ENCODE results near the gene IGFLR1. TPM values are rescaled to one million over a fixed set of nuclear protein-coding genes. Genes with fewer than 3 reads are reported as not detected.

IGFLR1 gene
- total RNA-seq, 4 donors from 2014 or later: 4.8 to 25.5 (median 10.7) TPM

DNA sequence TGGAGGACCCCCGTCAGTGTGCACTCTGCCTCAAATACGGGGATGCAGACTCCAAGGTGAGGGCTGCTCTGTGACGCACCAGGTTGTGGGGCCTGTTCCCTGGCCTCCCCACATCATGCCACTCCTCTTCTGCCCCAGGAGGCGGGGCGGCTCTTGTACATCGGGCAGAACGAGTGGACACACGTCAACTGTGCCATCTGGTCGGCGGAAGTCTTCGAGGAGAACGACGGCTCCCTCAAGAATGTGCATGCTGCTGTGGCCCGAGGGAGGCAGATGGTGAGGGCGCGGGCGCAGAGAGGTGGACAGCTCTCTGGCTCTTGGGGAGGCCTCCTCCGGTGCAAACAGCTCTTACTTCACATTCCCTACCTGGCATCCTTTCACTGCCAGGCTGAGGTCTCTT lies 13.2 kb downstream of the IGFLR1 start:
- WGBS, 2 donors: 86 to 90% methylated on average over 9 to 11 of the region's 18 CpGs
- no peak for TF ChIP-seq EP300 (IDR thresholded peaks at IDR 0.05)
- TF ChIP-seq, protein P1, sequence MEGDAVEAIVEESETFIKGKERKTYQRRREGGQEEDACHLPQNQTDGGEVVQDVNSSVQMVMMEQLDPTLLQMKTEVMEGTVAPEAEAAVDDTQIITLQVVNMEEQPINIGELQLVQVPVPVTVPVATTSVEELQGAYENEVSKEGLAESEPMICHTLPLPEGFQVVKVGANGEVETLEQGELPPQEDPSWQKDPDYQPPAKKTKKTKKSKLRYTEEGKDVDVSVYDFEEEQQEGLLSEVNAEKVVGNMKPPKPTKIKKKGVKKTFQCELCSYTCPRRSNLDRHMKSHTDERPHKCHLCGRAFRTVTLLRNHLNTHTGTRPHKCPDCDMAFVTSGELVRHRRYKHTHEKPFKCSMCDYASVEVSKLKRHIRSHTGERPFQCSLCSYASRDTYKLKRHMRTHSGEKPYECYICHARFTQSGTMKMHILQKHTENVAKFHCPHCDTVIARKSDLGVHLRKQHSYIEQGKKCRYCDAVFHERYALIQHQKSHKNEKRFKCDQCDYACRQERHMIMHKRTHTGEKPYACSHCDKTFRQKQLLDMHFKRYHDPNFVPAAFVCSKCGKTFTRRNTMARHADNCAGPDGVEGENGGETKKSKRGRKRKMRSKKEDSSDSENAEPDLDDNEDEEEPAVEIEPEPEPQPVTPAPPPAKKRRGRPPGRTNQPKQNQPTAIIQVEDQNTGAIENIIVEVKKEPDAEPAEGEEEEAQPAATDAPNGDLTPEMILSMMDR (IDR thresholded peaks at IDR 0.05): no peak
- TF ChIP-seq POLR2A (IDR thresholded peaks at IDR 0.05): no peak
- H3K4me1 ChIP-seq: no peaks in the 10 kb centered on the region
- H3K4me3 ChIP-seq: no peak overlapping the region
- DNase-seq (ENCODE audit: low spot score in 2 of 2): no peak
- H3K27me3 ChIP-seq: no peaks in the 10 kb centered on the region
- H3K9me3 ChIP-seq: no peaks in the 10 kb centered on the region
- peaks cover 5 to 100% (median 69%) of the 10 kb centered on the region in 3 donors for H3K36me3 ChIP-seq
- H3K27ac ChIP-seq: no peak overlapping the region

DNA sequence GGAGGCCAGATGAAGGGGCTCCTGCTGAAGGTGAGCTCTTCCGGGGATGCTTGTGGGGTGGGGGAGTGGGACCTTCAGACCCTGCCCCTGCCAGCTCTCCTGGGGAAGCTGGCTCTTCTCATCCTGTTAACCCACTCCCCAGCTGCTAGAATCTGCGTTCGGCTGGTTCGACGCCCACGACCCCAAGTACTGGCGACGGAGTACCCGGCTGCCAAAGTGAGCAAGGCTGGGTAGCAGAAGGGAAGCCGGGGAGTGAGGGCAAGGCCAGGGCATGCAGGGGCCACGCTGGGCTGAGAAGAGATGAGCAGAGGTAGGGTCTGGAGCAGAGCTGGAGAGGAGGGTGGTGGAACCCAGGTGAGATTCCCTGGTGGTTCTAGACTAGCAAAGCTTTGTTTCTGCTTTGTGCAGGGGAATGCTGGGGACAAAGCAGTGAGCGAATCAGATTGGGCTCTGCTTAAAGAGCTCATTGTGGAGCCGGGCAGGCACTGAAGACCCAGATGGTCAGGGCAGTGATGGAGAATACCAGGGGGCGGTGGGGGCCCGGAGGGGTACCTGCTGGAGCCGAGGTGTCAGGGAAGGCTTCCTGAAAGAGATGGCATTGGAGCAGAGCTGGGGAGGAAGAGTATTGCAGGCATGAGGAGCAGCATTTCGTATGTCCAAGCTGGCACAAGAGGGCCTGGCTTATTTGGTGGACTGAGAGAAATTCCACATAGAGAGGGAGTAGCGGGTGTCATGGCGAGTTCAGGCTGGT lies 14.1 kb downstream of the IGFLR1 start:
- DNase-seq (ENCODE audit: low spot score in 2 of 2): no peak
- TF ChIP-seq POLR2A (IDR thresholded peaks at IDR 0.05): no peak
- TF ChIP-seq, protein P1 (IDR thresholded peaks at IDR 0.05): no peak
- no peak for TF ChIP-seq EP300 (IDR thresholded peaks at IDR 0.05)
- Histone ChIP-seq H3K4me1 (no peaks in the 10 kb centered on the region), H3K9me3 (no peaks in the 10 kb centered on the region), H3K27me3 (no peaks in the 10 kb centered on the region), H3K27ac (no peak overlapping the region), H3K36me3 (peaks cover 5 to 100% (median 78%) of the 10 kb centered on the region in 3 donors), H3K4me3 (no peak overlapping the region)
- WGBS, 2 donors: 85 to 87% methylated on average over 19 of the region's 19 CpGs

DNA sequence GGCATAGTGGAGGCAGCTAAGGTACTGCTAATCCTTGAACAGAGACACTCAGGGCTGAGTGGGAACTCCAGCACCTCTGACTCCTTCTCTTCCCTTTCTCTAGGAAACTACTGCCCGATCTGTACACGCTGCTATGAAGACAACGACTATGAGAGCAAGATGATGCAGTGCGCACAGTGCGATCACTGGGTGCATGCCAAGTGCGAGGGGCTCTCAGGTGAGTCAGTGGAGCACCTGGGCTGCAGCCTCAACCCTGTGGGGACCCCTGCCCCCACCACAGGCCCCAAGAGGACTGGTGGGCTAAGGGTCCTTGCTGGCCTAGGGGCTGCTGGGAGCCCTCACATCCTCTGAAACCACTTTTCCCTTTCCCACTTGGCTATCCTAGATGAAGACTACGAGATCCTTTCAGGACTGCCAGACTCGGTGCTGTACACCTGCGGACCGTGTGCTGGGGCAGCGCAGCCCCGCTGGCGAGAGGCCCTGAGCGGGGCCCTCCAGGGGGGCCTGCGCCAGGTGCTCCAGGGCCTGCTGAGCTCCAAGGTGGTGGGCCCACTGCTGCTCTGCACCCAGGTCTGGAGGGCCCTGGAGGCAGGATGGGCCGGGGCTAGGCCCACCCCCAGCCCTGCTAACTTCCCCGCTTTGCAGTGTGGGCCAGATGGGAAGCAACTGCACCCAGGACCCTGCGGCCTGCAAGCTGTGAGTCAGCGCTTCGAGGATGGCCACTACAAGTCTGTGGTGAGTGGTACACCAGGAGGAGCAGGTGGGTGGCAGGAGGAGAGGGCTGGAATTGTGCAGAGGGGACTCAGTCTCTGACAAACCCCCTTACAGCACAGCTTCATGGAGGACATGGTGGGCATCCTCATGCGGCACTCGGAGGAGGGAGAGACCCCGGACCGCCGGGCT lies 14.9 kb downstream of the IGFLR1 start:
- no peaks in the 10 kb centered on the region for H3K9me3 ChIP-seq
- H3K27me3 ChIP-seq: no peaks in the 10 kb centered on the region
- no peaks in the 10 kb centered on the region for H3K4me1 ChIP-seq
- TF ChIP-seq, protein P1 (IDR thresholded peaks at IDR 0.05): no peak
- no peak for TF ChIP-seq EP300 (IDR thresholded peaks at IDR 0.05)
- no peak for TF ChIP-seq POLR2A (IDR thresholded peaks at IDR 0.05)
- 89 to 92% methylated on average over 18 to 21 of the region's 25 CpGs for WGBS, 2 donors
- no peak overlapping the region for H3K4me3 ChIP-seq
- H3K36me3 ChIP-seq: peaks cover 5 to 100% (median 85%) of the 10 kb centered on the region in 3 donors
- DNase-seq (ENCODE audit: low spot score in 2 of 2): no peak
- no peak overlapping the region for H3K27ac ChIP-seq

- Histone ChIP-seq H3K4me1 (peaks cover 0 to 13% (median 0%) of the 10 kb centered on the region in 4 donors), H3K27ac (no peak overlapping the region), H3K36me3 (peaks cover 5 to 100% (median 79%) of the 10 kb centered on the region in 3 donors), H3K27me3 (no peaks in the 10 kb centered on the region), H3K9me3 (no peaks in the 10 kb centered on the region), H3K4me3 (no peak overlapping the region)
- WGBS, 2 donors: 93 to 95% methylated on average over 23 of the region's 23 CpGs
- TF ChIP-seq POLR2A (IDR thresholded peaks at IDR 0.05) (no peak), EP300 (IDR thresholded peaks at IDR 0.05) (no peak)
- TF ChIP-seq, protein P1 (IDR thresholded peaks at IDR 0.05): no peak
- DNase-seq (ENCODE audit: low spot score in 2 of 2): no peak
Measured at GRCh38 chr19:35725216-35725861, 16.9 kb downstream of the IGFLR1 start.

Data from tibial nerve (tissue), 4 donors.